Calu3 (cell line): ENCODE results near the gene RBMX. TPM values are rescaled to one million over a fixed set of nuclear protein-coding genes. Genes with fewer than 3 reads are reported as not detected.
"Not testable (repeated sequence)": the region's sequence is repeated elsewhere in the genome, so short reads cannot be mapped to it uniquely, and the experiment has no call there.

Experiments used
- BruUV-seq: library from RNA; stranded (reverse); fragments of 400-500 nt; replicated peaks from 2 replicates; lab custom pipeline; 2021; lab: Mats Ljungman, UMichigan
- CTCF ChIA-PET: fragments of 300-600 bp; sonication (Branson Sonifier 250); formaldehyde crosslinking; loops from one replicate; lab custom pipeline; 2022; ENCODE audit warnings: antibody characterized with exemption; lab: Charles Lee
- DNase-seq: peaks from one replicate; pipeline ENCODE4 v3.0.0; 2022
- H3K27ac Mint-ChIP-seq: one replicate; pipeline ENCODE4 v1.8.0; 2022; ENCODE audit warnings: mixed read lengths; ENCODE audit not compliant: unreplicated experiment
- H3K27me3 Mint-ChIP-seq: one replicate; pipeline ENCODE4 v1.8.0; 2022; ENCODE audit warnings: mixed read lengths; ENCODE audit not compliant: unreplicated experiment
- H3K36me3 Mint-ChIP-seq: one replicate; pipeline ENCODE4 v1.8.0; 2022; ENCODE audit warnings: mild to moderate bottlenecking, moderate library complexity, mixed read lengths; ENCODE audit not compliant: insufficient read depth, unreplicated experiment
- H3K4me1 Mint-ChIP-seq: one replicate; pipeline ENCODE4 v1.8.0; 2022; ENCODE audit warnings: mild to moderate bottlenecking, low read depth, mixed read lengths; ENCODE audit not compliant: unreplicated experiment
- H3K4me3 Mint-ChIP-seq: one replicate; pipeline ENCODE4 v1.8.0; 2022; ENCODE audit warnings: mild to moderate bottlenecking, low read depth, moderate library complexity, mixed read lengths; ENCODE audit not compliant: unreplicated experiment
- H3K9me3 Mint-ChIP-seq: one replicate; pipeline ENCODE4 v1.8.0; 2022; ENCODE audit warnings: low read depth, mixed read lengths; ENCODE audit not compliant: unreplicated experiment
- intact Hi-C: fragments of 100-400 bp; cut with micrococcal nuclease; formaldehyde crosslinking; loops from one replicate; pipeline ENCODE4 v1.10.0; 2022; ENCODE audit not compliant: unreplicated experiment
- total RNA-seq: library from RNA; stranded (reverse); gene quantifications from 2 replicates; pipeline ENCODE4 v1.2.3, GENCODE V29; 2022
- TF ChIP-seq, protein P1 (sequence below): fragments of 200-600 bp; IDR thresholded peaks from one replicate; pipeline ENCODE4 v1.8.0; 2022; ENCODE audit warnings: antibody characterized with exemption; ENCODE audit not compliant: unreplicated experiment

The RBMX gene
- total RNA-seq, 1 experiment from 2014 or later: 252 TPM

DNA sequence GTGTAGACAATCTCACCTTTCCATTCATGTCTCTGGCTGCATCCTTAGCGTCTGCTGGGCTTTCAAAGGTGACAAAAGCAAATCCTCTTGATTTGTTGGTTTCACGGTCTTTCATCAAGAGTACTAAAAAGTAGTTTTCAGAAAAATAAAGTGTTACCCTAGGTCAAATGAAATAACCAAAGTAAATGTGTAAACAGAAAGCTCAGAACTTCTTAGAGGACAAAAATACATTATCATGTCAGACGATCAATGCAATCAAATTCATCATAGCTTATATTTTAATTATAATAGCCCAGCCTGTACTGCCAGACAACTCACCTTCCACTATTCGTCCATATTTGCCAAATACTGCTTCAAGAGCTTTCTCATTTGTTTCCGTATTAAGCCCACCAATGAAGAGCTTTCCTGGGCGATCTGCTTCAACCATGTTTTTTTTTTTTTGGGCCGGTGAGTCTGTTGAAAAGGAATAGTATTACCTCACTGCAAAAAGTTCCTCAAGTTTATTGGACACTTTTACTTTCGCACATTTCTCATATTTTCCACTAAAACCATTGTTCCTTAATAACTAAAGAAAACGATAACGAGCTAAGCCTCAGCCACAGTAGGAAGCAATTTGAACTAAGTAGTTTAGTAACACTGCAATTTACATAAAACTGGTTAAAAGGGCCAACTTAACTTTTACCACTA lies 1.4 kb downstream of the RBMX start:
- peak overlapping the region; percentile 100 for H3K27ac Mint-ChIP-seq
- H3K36me3 Mint-ChIP-seq: peaks cover 64% of the 10 kb centered on the region
- TF ChIP-seq, protein P1, sequence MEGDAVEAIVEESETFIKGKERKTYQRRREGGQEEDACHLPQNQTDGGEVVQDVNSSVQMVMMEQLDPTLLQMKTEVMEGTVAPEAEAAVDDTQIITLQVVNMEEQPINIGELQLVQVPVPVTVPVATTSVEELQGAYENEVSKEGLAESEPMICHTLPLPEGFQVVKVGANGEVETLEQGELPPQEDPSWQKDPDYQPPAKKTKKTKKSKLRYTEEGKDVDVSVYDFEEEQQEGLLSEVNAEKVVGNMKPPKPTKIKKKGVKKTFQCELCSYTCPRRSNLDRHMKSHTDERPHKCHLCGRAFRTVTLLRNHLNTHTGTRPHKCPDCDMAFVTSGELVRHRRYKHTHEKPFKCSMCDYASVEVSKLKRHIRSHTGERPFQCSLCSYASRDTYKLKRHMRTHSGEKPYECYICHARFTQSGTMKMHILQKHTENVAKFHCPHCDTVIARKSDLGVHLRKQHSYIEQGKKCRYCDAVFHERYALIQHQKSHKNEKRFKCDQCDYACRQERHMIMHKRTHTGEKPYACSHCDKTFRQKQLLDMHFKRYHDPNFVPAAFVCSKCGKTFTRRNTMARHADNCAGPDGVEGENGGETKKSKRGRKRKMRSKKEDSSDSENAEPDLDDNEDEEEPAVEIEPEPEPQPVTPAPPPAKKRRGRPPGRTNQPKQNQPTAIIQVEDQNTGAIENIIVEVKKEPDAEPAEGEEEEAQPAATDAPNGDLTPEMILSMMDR: no peak
- H3K9me3 Mint-ChIP-seq: no peaks in the 10 kb centered on the region
- intact Hi-C loops: no loop called here
- BruUV-seq: no TSS peak
- CTCF ChIA-PET: no interaction called here
- H3K4me1 Mint-ChIP-seq: no peaks in the 10 kb centered on the region
- no peaks in the 10 kb centered on the region for H3K27me3 Mint-ChIP-seq
- no peak for DNase-seq
- peak overlapping the region; percentile 94 for H3K4me3 Mint-ChIP-seq

DNA sequence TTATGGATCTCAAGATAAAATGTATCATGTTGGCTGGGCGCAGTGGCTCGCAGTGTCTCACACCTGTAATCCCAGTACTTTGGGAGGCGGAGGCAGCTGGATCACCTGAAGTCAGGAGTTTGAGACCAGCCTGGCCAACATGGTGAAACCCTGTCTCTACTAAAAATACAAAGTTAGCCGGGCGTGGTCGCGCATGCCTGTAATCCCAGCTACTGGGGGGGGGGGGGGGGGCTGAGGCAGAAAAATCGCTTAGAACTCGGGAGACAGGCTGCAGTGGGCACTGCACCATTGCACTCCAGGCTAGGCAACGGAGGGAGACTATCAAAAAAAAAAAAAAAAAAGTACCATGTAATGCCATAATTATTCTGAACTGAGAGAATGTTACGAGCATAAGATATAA lies 2.1 kb downstream of the RBMX start:
- H3K27ac Mint-ChIP-seq: no peak overlapping the region
- H3K36me3 Mint-ChIP-seq: peaks cover 69% of the 10 kb centered on the region
- H3K4me3 Mint-ChIP-seq: peak overlapping the region; percentile 94
- no peak for DNase-seq
- intact Hi-C loops: no loop called here
- no peaks in the 10 kb centered on the region for H3K9me3 Mint-ChIP-seq
- no peaks in the 10 kb centered on the region for H3K4me1 Mint-ChIP-seq
- H3K27me3 Mint-ChIP-seq: no peaks in the 10 kb centered on the region
- TF ChIP-seq, protein P1: no peak
- BruUV-seq: no TSS peak
- CTCF ChIA-PET: no interaction called here

DNA sequence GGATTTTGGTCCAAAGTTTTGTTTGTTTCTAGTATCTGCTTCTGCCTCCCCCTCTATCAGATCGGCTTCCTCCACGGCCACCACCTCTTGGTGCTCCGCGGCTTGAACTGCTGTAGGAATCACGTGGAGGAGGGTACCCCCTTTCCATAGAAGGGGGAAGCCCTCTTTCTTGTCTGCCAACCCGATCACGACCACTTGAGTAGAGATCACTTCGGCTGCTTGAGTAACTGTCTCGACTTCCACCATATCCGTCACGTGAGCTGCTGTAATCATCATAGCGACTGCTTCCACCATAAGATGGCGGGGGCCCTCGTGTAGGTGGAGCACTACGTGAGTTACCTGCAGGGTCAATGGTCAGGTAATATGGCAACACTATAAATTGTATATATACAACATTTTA lies 6.4 kb downstream of the RBMX start:
- intact Hi-C loops, H3K27ac Mint-ChIP-seq: not testable (repeated sequence)
- peaks cover 91% of the 10 kb centered on the region for H3K36me3 Mint-ChIP-seq

DNA sequence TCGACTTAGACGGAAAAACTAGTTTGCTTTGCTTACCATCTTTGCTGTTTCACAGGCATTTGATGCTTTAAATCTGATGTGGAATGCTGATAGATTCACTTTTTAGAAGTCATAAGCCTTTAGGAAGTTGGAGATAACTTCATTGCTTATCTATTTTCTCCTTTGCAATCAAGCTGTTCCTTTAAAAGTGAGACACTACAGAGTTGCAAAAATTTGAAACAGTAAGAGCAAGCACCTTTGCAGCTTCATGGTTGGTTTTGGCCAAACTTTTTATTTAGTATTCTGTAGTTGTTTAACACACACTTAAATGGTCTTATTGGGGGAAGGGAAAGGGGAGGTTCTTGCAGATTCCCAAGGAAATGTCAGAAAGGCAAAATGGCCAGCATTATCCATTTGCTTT lies 7.3 kb downstream of the RBMX start:
- intact Hi-C loops, H3K9me3 Mint-ChIP-seq, H3K27me3 Mint-ChIP-seq, H3K4me1 Mint-ChIP-seq, BruUV-seq, H3K27ac Mint-ChIP-seq, DNase-seq, CTCF ChIA-PET, H3K4me3 Mint-ChIP-seq: not testable (repeated sequence)
- H3K36me3 Mint-ChIP-seq: peaks cover 91% of the 10 kb centered on the region

More for the DNA sequence above, 6.4 kb downstream of the RBMX start:
- H3K4me3 Mint-ChIP-seq, BruUV-seq, H3K4me1 Mint-ChIP-seq, H3K27me3 Mint-ChIP-seq, CTCF ChIA-PET, DNase-seq, H3K9me3 Mint-ChIP-seq: not testable (repeated sequence)

DNA sequence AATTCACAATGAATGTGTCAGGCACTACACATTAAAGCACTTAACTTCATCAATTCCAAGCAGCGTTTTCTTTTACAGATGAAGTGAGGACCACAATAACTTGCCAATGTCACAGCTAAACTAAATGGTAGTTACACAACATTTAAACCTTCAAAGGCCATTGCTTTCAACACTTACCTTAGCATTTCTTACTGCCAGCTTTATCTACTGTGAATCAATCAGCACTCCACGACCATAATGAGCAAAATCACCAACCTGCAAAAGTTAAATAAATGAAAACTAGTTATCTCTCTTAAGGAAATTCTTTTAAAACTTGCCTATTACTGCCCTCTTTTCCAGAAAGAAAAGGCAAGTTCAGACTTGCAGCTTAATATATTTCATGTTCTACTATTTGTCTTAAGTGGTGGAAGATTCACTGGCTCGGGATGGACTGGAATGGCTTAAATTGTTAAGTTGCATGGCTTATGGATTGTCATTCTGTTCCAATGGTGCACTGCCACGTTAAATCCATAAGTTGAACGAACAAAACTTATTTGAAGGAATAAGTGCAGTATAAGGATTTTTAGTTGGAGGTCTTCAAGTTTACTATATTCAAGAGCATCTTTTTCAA lies 8.3 kb downstream of the RBMX start:
- Mint-ChIP-seq H3K36me3 (peaks cover 89% of the 10 kb centered on the region), H3K27me3 (no peaks in the 10 kb centered on the region), H3K4me3 (no peak overlapping the region), H3K27ac (no peak overlapping the region), H3K9me3 (no peaks in the 10 kb centered on the region), H3K4me1 (peaks cover 8% of the 10 kb centered on the region)
- intact Hi-C loops: no loop called here
- TF ChIP-seq, protein P1: no peak
- CTCF ChIA-PET: no interaction called here
- BruUV-seq: no TSS peak
- no peak for DNase-seq
